Naive B cell (primary cell): ENCODE results near the gene SPRED1. TPM values are rescaled to one million over a fixed set of nuclear protein-coding genes. Genes with fewer than 3 reads are reported as not detected.

Source experiments
- polyA plus RNA-seq, 6 donors: library from polyadenylated mRNA; unstranded; fragments of 300-500 nt; fragmentation: Illumina TruSeq; gene quantifications; one replicate each; pipeline ENCODE4 v1.2.3, GENCODE V29; 2021; ENCODE audit warnings: low read depth in 6 of 6

Gene SPRED1
- polyA plus RNA-seq, 6 donors from 2014 or later: 0.17 to 1.0 (median 0.27) TPM; not detected in 1

Other genes with a start within 250 kb of the SPRED1 start
- 10 to 100 TPM in 1 of 6 donors, 1 to 10 TPM in 5; 3.0 to 13.4 (median 4.2) TPM for gene FAM98B, start 201.3 kb downstream of the SPRED1 start, polyA plus RNA-seq